HEK293 (cell line): ENCODE data around the gene FILIP1.

Experiments
- CTCF ChIA-PET: fragments of 350-600 bp; formaldehyde crosslinking; extraction: SDS; loops from one replicate; lab custom pipeline; 2021; ENCODE audit warnings: antibody characterized with exemption; lab: Yijun Ruan, JAX
- POLR2A ChIA-PET: fragments of 300-600 bp; formaldehyde crosslinking; extraction: SDS; loops from one replicate; lab custom pipeline; 2020; ENCODE audit warnings: antibody characterized with exemption, inconsistent platforms; lab: Yijun Ruan, JAX
- H3K27ac ChIP-seq: fragments of 200-500 bp; sonication (Bioruptor generic); 2 replicates; pipeline ENCODE4 v1.5.1; 2014; ENCODE audit warnings: low read depth, low read length, control low read depth, inconsistent platforms; ENCODE audit errors: extremely low read depth
- H3K36me3 ChIP-seq, 2 experiments: fragments of 200-500 bp in 1 of 2; sonication (Bioruptor generic) in 1 of 2; 1 replicate in 1 of 2; 2 replicates in 1 of 2; pipeline ENCODE4 v1.5.1; 2014 to 2017; ENCODE audit warnings: inconsistent platforms in 2 of 2, low read length in 2 of 2; ENCODE audit not compliant: control insufficient read depth in 2 of 2, insufficient read depth in 1 of 2
- H3K4me1 ChIP-seq: fragments of 200-500 bp; sonication (Bioruptor generic); 2 replicates; pipeline ENCODE4 v1.5.1; 2014; ENCODE audit warnings: mild to moderate bottlenecking, low read length, inconsistent platforms; ENCODE audit not compliant: control insufficient read depth, insufficient read depth
- H3K4me3 ChIP-seq: 2 replicates; pipeline ENCODE4 v1.5.1; 2011; ENCODE audit warnings: low read depth, mild to moderate bottlenecking, control low read depth, low read length, moderate library complexity
- H3K9me3 ChIP-seq: fragments of 200-500 bp; sonication (Bioruptor generic); 2 replicates; pipeline ENCODE4 v1.5.1; 2014; ENCODE audit warnings: low read depth, low read length, inconsistent platforms; ENCODE audit not compliant: control insufficient read depth, insufficient read depth
- BCL11A ChIP-seq: fragments of 450-650 bp; formaldehyde crosslinking; IDR thresholded peaks from 2 replicates; pipeline ENCODE4 v1.5.1; 2016; ENCODE audit warnings: low read depth, missing biosample characterization, missing genetic modification characterization
- BCL11B ChIP-seq: fragments of 450-650 bp; formaldehyde crosslinking; IDR thresholded peaks from 2 replicates; pipeline ENCODE4 v1.5.1; 2016; ENCODE audit warnings: low read depth, missing biosample characterization, missing genetic modification characterization
- EGR2 ChIP-seq: fragments of 450-650 bp; formaldehyde crosslinking; IDR thresholded peaks from 2 replicates; pipeline ENCODE4 v1.5.1; 2016; ENCODE audit warnings: low read depth, missing biosample characterization, missing genetic modification characterization
- GLI2 ChIP-seq: fragments of 450-650 bp; formaldehyde crosslinking; IDR thresholded peaks from 2 replicates; pipeline ENCODE4; 2017; ENCODE audit warnings: missing biosample characterization, missing genetic modification characterization, low read depth, borderline replicate concordance
- GLIS2 ChIP-seq: fragments of 450-650 bp; formaldehyde crosslinking; IDR thresholded peaks from 2 replicates; pipeline ENCODE4 v1.5.1; 2016; ENCODE audit warnings: missing biosample characterization, missing genetic modification characterization
- KLF16 ChIP-seq: fragments of 450-650 bp; formaldehyde crosslinking; IDR thresholded peaks from 2 replicates; pipeline ENCODE4 v1.5.1; 2017; ENCODE audit warnings: missing biosample characterization, missing genetic modification characterization
- TRIM28 ChIP-seq: IDR thresholded peaks from 2 replicates; pipeline ENCODE4 v1.6.1; 2011; ENCODE audit warnings: low read length, control low read depth, borderline replicate concordance
- ZIC2 ChIP-seq: fragments of 450-650 bp; formaldehyde crosslinking; IDR thresholded peaks from 2 replicates; pipeline ENCODE4 v1.5.1; 2016; ENCODE audit warnings: missing biosample characterization, missing genetic modification characterization
- ZNF114 ChIP-seq: fragments of 450-650 bp; formaldehyde crosslinking; IDR thresholded peaks from 2 replicates; pipeline ENCODE4 v1.5.0; 2017; ENCODE audit warnings: missing biosample characterization, missing genetic modification characterization
- ZNF140 ChIP-seq: fragments of 450-650 bp; formaldehyde crosslinking; IDR thresholded peaks from 2 replicates; pipeline ENCODE4 v1.5.1; 2016; ENCODE audit warnings: missing biosample characterization, missing genetic modification characterization
- ZNF157 ChIP-seq: fragments of 450-650 bp; formaldehyde crosslinking; IDR thresholded peaks from 2 replicates; pipeline ENCODE4 v1.5.1; 2016; ENCODE audit warnings: missing biosample characterization, missing genetic modification characterization
- ZNF19 ChIP-seq: fragments of 450-650 bp; formaldehyde crosslinking; IDR thresholded peaks from 2 replicates; pipeline ENCODE4; 2016; ENCODE audit warnings: missing biosample characterization, missing genetic modification characterization, low read depth
- ZNF2 ChIP-seq: fragments of 450-650 bp; formaldehyde crosslinking; IDR thresholded peaks from 2 replicates; pipeline ENCODE4 v1.5.1; 2016; ENCODE audit warnings: missing biosample characterization, missing genetic modification characterization
- ZNF214 ChIP-seq: fragments of 450-650 bp; formaldehyde crosslinking; IDR thresholded peaks from 2 replicates; pipeline ENCODE4 v1.5.1; 2017; ENCODE audit warnings: missing biosample characterization, mild to moderate bottlenecking, missing genetic modification characterization, borderline replicate concordance
- ZNF221 ChIP-seq: fragments of 450-650 bp; formaldehyde crosslinking; IDR thresholded peaks from 2 replicates; pipeline ENCODE4 v1.5.1; 2017; ENCODE audit warnings: missing biosample characterization, missing genetic modification characterization, borderline replicate concordance
- ZNF24 ChIP-seq: fragments of 450-650 bp; formaldehyde crosslinking; IDR thresholded peaks from 2 replicates; pipeline ENCODE4 v1.5.1; 2016; ENCODE audit warnings: missing biosample characterization, missing genetic modification characterization
- ZNF302 ChIP-seq: fragments of 450-650 bp; formaldehyde crosslinking; IDR thresholded peaks from 2 replicates; pipeline ENCODE4 v1.5.1; 2016; ENCODE audit warnings: missing biosample characterization, missing genetic modification characterization, low read depth
- ZNF354C ChIP-seq: fragments of 450-650 bp; formaldehyde crosslinking; IDR thresholded peaks from 2 replicates; pipeline ENCODE4 v1.5.1; 2016; ENCODE audit warnings: missing biosample characterization, missing genetic modification characterization, low read depth, borderline replicate concordance
- ZNF404 ChIP-seq: fragments of 450-650 bp; formaldehyde crosslinking; IDR thresholded peaks from 2 replicates; pipeline ENCODE4 v1.5.1; 2017; ENCODE audit warnings: missing biosample characterization, missing genetic modification characterization
- ZNF521 ChIP-seq: fragments of 450-650 bp; formaldehyde crosslinking; IDR thresholded peaks from 2 replicates; pipeline ENCODE4 v1.5.1; 2017; ENCODE audit warnings: missing biosample characterization, mild to moderate bottlenecking, missing genetic modification characterization
- ZNF629 ChIP-seq: fragments of 450-650 bp; formaldehyde crosslinking; IDR thresholded peaks from 2 replicates; pipeline ENCODE4 v1.5.1; 2017; ENCODE audit warnings: missing biosample characterization, missing genetic modification characterization
- ZNF768 ChIP-seq: fragments of 450-650 bp; formaldehyde crosslinking; IDR thresholded peaks from 2 replicates; pipeline ENCODE4 v1.5.1; 2018; ENCODE audit warnings: missing biosample characterization, mild to moderate bottlenecking, missing genetic modification characterization
- ZNF777 ChIP-seq: fragments of 450-650 bp; formaldehyde crosslinking; IDR thresholded peaks from 2 replicates; pipeline ENCODE4 v1.5.1; 2017; ENCODE audit warnings: missing biosample characterization, missing genetic modification characterization, borderline replicate concordance
- ZNF830 ChIP-seq: fragments of 450-650 bp; IDR thresholded peaks from 2 replicates; pipeline ENCODE4 v1.5.0; 2018; ENCODE audit warnings: missing biosample characterization, missing genetic modification characterization, low read depth, mild to moderate bottlenecking, moderate library complexity
- ZNF843 ChIP-seq: fragments of 450-650 bp; formaldehyde crosslinking; IDR thresholded peaks from 2 replicates; pipeline ENCODE4 v1.5.1; 2016; ENCODE audit warnings: missing biosample characterization, missing genetic modification characterization
- ZXDB ChIP-seq: fragments of 450-650 bp; formaldehyde crosslinking; IDR thresholded peaks from 2 replicates; pipeline ENCODE4 v1.5.1; 2016; ENCODE audit warnings: missing biosample characterization, missing genetic modification characterization
- TF ChIP-seq, protein P1 (sequence below): fragments of 450-650 bp; formaldehyde crosslinking; IDR thresholded peaks from 2 replicates; pipeline ENCODE4 v1.5.1; 2016; ENCODE audit warnings: missing biosample characterization, missing genetic modification characterization, borderline replicate concordance
- TF ChIP-seq, protein P2 (sequence below): sonication (generic); formaldehyde crosslinking; IDR thresholded peaks from 2 replicates; pipeline ENCODE4 v1.8.1; 2022; ENCODE audit warnings: mild to moderate bottlenecking, moderate library complexity, missing genetic modification reagents
- TF ChIP-seq, protein P3 (sequence below): fragments of 450-650 bp; formaldehyde crosslinking; IDR thresholded peaks from 2 replicates; pipeline ENCODE4 v1.5.1; 2017; ENCODE audit warnings: missing biosample characterization, missing genetic modification characterization

Gene FILIP1

DNA sequence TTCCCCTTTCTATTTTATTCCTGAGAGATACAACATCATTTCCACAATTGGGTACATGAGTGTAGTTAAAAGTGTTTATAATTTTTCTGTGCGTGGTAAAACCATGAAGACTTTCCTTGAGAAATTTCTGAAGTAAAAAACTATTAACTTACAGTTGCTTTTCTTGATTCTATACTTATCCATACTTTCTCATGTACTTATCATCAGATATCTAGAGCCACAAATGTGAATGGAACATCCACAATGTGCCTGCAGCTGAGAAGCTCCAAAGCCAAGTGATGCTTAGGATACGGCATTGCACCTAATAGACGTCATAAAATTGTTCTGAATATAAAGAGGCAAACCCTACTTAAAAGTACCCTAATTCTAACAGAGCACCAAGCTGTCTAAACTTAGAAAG is 2.9 kb downstream of the FILIP1 start (continued):
- TF ChIP-seq ZNF768, result no peak
- no peak for TF ChIP-seq ZNF521 (tag by site-specific recombination)
- no peak for TF ChIP-seq ZNF221
- TF ChIP-seq ZNF140, result no peak
- TF ChIP-seq ZNF19 (tag by site-specific recombination), result no peak
- no peak for TF ChIP-seq ZNF777 (tag by site-specific recombination)
- no peak for TF ChIP-seq ZXDB
- TF ChIP-seq ZNF404 (tag by site-specific recombination), result no peak
- no peak for TF ChIP-seq ZNF354C (tag by site-specific recombination)
- TF ChIP-seq ZNF302 (tag by site-specific recombination), result no peak

DNA sequence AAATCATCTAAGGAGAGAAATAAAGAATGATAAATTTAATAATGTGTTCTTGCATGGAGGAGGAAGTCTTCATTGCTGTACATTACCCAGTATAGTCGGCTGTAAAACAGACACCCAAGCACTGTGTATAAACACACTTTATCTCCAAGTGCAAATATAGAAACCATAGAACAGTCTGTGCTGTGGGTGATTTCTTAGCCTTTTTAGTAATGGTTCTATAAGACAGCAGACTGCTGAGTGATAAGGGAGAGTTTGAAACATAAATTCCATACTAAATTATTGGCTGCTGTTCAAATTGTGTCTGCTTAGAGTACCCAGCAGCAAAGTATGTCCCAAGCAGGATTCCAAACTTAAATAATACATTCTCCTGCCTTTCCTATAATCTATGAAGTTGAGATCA is 4.6 kb downstream of the FILIP1 start:
- Histone ChIP-seq H3K9me3 (no peaks in the 10 kb centered on the region), H3K4me3 (no peak overlapping the region), H3K4me1 (peaks cover 17% of the 10 kb centered on the region; the same call in 1 of the 2 replicates), H3K27ac (no peak overlapping the region; the same call in 1 of the 2 replicates), H3K36me3 (no peaks in the 10 kb centered on the region)
- CTCF ChIA-PET, result interaction anchor here (0.7 to 2.4 kb wide), 7 partner anchors 8 to 171 kb away, joined by 3 to 8 read pairs (median 4); no protein-coding TSS in a partner anchor
- POLR2A ChIA-PET, result no interaction called here
- TF ChIP-seq, protein P1, sequence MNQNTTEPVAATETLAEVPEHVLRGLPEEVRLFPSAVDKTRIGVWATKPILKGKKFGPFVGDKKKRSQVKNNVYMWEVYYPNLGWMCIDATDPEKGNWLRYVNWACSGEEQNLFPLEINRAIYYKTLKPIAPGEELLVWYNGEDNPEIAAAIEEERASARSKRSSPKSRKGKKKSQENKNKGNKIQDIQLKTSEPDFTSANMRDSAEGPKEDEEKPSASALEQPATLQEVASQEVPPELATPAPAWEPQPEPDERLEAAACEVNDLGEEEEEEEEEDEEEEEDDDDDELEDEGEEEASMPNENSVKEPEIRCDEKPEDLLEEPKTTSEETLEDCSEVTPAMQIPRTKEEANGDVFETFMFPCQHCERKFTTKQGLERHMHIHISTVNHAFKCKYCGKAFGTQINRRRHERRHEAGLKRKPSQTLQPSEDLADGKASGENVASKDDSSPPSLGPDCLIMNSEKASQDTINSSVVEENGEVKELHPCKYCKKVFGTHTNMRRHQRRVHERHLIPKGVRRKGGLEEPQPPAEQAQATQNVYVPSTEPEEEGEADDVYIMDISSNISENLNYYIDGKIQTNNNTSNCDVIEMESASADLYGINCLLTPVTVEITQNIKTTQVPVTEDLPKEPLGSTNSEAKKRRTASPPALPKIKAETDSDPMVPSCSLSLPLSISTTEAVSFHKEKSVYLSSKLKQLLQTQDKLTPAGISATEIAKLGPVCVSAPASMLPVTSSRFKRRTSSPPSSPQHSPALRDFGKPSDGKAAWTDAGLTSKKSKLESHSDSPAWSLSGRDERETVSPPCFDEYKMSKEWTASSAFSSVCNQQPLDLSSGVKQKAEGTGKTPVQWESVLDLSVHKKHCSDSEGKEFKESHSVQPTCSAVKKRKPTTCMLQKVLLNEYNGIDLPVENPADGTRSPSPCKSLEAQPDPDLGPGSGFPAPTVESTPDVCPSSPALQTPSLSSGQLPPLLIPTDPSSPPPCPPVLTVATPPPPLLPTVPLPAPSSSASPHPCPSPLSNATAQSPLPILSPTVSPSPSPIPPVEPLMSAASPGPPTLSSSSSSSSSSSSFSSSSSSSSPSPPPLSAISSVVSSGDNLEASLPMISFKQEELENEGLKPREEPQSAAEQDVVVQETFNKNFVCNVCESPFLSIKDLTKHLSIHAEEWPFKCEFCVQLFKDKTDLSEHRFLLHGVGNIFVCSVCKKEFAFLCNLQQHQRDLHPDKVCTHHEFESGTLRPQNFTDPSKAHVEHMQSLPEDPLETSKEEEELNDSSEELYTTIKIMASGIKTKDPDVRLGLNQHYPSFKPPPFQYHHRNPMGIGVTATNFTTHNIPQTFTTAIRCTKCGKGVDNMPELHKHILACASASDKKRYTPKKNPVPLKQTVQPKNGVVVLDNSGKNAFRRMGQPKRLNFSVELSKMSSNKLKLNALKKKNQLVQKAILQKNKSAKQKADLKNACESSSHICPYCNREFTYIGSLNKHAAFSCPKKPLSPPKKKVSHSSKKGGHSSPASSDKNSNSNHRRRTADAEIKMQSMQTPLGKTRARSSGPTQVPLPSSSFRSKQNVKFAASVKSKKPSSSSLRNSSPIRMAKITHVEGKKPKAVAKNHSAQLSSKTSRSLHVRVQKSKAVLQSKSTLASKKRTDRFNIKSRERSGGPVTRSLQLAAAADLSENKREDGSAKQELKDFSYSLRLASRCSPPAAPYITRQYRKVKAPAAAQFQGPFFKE (tag by site-specific recombination), result no peak
- TF ChIP-seq EGR2 (tag by site-specific recombination) (no peak), ZXDB (0 out of 2 replicates have a peak, but pooled peaks have one; percentile 21), ZNF629 (tag by site-specific recombination) (no peak), GLIS2 (no peak), ZNF157 (tag by site-specific recombination) (no peak), KLF16 (no peak), ZNF114 (no peak), ZNF830 (tag by site-specific recombination) (no peak), ZNF24 (tag by site-specific recombination) (no peak), ZNF2 (tag by site-specific recombination) (no peak), BCL11A (no peak), ZNF214 (tag by site-specific recombination) (no peak), ZNF843 (tag by site-specific recombination) (peak; percentile 57; the same call in 1 of the 2 replicates), ZIC2 (tag by site-specific recombination) (no peak), GLI2 (tag by site-specific recombination) (no peak), BCL11B (no peak), TRIM28 (peak; percentile 70; the same call in 1 of the 2 replicates)
- TF ChIP-seq, protein P2, sequence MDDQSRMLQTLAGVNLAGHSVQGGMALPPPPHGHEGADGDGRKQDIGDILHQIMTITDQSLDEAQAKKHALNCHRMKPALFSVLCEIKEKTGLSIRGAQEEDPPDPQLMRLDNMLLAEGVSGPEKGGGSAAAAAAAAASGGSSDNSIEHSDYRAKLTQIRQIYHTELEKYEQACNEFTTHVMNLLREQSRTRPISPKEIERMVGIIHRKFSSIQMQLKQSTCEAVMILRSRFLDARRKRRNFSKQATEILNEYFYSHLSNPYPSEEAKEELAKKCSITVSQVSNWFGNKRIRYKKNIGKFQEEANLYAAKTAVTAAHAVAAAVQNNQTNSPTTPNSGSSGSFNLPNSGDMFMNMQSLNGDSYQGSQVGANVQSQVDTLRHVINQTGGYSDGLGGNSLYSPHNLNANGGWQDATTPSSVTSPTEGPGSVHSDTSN (CRISPR knock-in tag), result no peak
- TF ChIP-seq, protein P3, sequence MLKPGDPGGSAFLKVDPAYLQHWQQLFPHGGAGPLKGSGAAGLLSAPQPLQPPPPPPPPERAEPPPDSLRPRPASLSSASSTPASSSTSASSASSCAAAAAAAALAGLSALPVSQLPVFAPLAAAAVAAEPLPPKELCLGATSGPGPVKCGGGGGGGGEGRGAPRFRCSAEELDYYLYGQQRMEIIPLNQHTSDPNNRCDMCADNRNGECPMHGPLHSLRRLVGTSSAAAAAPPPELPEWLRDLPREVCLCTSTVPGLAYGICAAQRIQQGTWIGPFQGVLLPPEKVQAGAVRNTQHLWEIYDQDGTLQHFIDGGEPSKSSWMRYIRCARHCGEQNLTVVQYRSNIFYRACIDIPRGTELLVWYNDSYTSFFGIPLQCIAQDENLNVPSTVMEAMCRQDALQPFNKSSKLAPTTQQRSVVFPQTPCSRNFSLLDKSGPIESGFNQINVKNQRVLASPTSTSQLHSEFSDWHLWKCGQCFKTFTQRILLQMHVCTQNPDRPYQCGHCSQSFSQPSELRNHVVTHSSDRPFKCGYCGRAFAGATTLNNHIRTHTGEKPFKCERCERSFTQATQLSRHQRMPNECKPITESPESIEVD, result peak; percentile 92
